ENCODE measurements around the gene GLA.

Gene GLA

DNA sequence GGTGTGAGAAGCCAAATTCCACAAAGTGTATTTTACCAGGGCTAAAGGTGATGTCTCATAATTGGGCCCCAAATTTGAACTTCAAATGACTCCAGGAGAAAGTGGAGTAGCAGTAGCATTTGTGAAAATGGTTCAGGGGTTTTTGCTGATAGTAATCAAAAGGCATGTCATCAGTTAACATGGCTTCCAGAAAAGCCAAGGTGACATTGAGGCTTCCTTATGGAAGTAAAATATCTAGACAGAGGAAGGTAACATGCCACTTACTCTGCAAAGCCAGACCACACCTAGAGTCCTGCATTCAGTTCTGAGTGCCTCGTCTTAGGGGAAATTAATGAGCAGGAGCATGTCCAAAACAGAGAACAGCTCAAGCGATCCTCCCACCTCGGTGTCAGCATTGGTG, 19.1 kb downstream of the GLA start:
- H3K27ac ChIP-seq (ENCODE audit: extremely low read depth, low read depth, low read length), result no peak overlapping the region
- ChIA-PET POLR2A (no interaction called here), CTCF (interaction anchor here (1.0 to 2.0 kb wide), 2 partner anchors 14 to 31 kb away, joined by 4 to 10 read pairs; no protein-coding TSS in a partner anchor)
- peaks cover 10 to 25% of the 10 kb centered on the region in 2 experiments for H3K36me3 ChIP-seq (ENCODE audit: control insufficient read depth in 2 of 2, insufficient read depth in 1 of 2, low read length in 2 of 2)
- no peak for TF ChIP-seq ZNF513 (tag by site-specific recombination; IDR thresholded peaks at IDR 0.05)
- TF ChIP-seq ZNF2 (tag by site-specific recombination; IDR thresholded peaks at IDR 0.05), result no peak
- TF ChIP-seq ZNF112 (tag by site-specific recombination; IDR thresholded peaks at IDR 0.05), result no peak
- no peak for TF ChIP-seq ZNF629 (tag by site-specific recombination; IDR thresholded peaks at IDR 0.05)
- no peak for TF ChIP-seq SCRT2 (tag by site-specific recombination; IDR thresholded peaks at IDR 0.05)
- TF ChIP-seq, protein P1, sequence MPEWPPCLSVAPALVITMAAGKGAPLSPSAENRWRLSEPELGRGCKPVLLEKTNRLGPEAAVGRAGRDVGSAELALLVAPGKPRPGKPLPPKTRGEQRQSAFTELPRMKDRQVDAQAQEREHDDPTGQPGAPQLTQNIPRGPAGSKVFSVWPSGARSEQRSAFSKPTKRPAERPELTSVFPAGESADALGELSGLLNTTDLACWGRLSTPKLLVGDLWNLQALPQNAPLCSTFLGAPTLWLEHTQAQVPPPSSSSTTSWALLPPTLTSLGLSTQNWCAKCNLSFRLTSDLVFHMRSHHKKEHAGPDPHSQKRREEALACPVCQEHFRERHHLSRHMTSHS (tag by site-specific recombination; IDR thresholded peaks at IDR 0.05), result no peak
- TF ChIP-seq, protein P2, sequence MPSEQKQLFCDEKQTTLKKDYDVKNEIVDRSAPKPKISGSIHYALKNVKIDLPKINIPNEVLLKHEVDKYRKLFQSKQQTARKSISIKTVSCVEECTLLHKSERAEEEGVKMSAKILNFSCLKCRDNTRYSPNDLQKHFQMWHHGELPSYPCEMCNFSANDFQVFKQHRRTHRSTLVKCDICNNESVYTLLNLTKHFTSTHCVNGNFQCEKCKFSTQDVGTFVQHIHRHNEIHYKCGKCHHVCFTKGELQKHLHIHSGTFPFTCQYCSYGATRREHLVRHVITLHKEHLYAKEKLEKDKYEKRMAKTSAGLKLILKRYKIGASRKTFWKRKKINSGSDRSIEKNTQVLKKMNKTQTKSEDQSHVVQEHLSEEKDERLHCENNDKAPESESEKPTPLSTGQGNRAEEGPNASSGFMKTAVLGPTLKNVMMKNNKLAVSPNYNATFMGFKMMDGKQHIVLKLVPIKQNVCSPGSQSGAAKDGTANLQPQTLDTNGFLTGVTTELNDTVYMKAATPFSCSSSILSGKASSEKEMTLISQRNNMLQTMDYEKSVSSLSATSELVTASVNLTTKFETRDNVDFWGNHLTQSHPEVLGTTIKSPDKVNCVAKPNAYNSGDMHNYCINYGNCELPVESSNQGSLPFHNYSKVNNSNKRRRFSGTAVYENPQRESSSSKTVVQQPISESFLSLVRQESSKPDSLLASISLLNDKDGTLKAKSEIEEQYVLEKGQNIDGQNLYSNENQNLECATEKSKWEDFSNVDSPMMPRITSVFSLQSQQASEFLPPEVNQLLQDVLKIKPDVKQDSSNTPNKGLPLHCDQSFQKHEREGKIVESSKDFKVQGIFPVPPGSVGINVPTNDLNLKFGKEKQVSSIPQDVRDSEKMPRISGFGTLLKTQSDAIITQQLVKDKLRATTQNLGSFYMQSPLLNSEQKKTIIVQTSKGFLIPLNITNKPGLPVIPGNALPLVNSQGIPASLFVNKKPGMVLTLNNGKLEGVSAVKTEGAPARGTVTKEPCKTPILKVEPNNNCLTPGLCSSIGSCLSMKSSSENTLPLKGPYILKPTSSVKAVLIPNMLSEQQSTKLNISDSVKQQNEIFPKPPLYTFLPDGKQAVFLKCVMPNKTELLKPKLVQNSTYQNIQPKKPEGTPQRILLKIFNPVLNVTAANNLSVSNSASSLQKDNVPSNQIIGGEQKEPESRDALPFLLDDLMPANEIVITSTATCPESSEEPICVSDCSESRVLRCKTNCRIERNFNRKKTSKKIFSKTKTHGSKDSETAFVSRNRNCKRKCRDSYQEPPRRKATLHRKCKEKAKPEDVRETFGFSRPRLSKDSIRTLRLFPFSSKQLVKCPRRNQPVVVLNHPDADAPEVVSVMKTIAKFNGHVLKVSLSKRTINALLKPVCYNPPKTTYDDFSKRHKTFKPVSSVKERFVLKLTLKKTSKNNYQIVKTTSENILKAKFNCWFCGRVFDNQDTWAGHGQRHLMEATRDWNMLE (tag by site-specific recombination; conservative IDR thresholded peaks at IDR 0.05; ENCODE audit: low read depth), result no peak
- TF ChIP-seq ZNF677 (tag by site-specific recombination; IDR thresholded peaks at IDR 0.05), result no peak
- TF ChIP-seq RBAK (tag by site-specific recombination; IDR thresholded peaks at IDR 0.05), result no peak
- no peak for TF ChIP-seq ELK4 (IDR thresholded peaks at IDR 0.05; ENCODE audit: borderline replicate concordance, low read depth, low read length)
- no peak for TF ChIP-seq ZNF701 (tag by site-specific recombination; IDR thresholded peaks at IDR 0.05)
- TF ChIP-seq ZNF610 (tag by site-specific recombination; IDR thresholded peaks at IDR 0.05; ENCODE audit: borderline replicate concordance), result no peak
- TF ChIP-seq ZNF24 (tag by site-specific recombination; IDR thresholded peaks at IDR 0.05), result no peak
- no peak for TF ChIP-seq ZNF366 (tag by site-specific recombination; conservative IDR thresholded peaks at IDR 0.05)
- TF ChIP-seq ZBTB17 (tag by site-specific recombination; IDR thresholded peaks at IDR 0.05), result no peak
- no peak for TF ChIP-seq ZSCAN30 (tag by site-specific recombination; IDR thresholded peaks at IDR 0.05)
- no peak for TF ChIP-seq ZNF692 (tag by site-specific recombination; IDR thresholded peaks at IDR 0.05)
- no peak for TF ChIP-seq ZSCAN4 (tag by site-specific recombination; IDR thresholded peaks at IDR 0.05)
- no peak for TF ChIP-seq ZNF561 (tag by site-specific recombination; IDR thresholded peaks at IDR 0.05; ENCODE audit: borderline replicate concordance)
- no peaks in the 10 kb centered on the region for H3K9me3 ChIP-seq (ENCODE audit: control insufficient read depth, insufficient read depth, low read depth, low read length)
- no peaks in the 10 kb centered on the region for H3K4me1 ChIP-seq (ENCODE audit: control insufficient read depth, insufficient read depth, low read length)
- H3K4me3 ChIP-seq (ENCODE audit: low read depth, low read length), result no peak overlapping the region

Measured in HEK293 (cell line).